ENCODE measurements around the gene SFXN5.
A peak's percentile ranks its signal among the peaks of the same experiment; 100 is the strongest.
"Not testable (repeated sequence)": the region's sequence is repeated elsewhere in the genome, so short reads cannot be mapped to it uniquely, and the experiment has no call there.

Gene SFXN5

GRCh38 chr2:73071360-73072128 lies at the start of gene SFXN5:
Gene SFXN5, minus strand, starts transcription at chr2:73071712. Its CDS starts 7 bp downstream, at chr2:73071705.
- peak within 1 kb of the TSS; percentile 84 for H3K4me3 ChIP-seq (ENCODE audit: control insufficient read depth, low read depth, low read length)
- DNase-seq (ENCODE audit: low read depth), result peak; percentile 93
- peak; percentile 14 for TF ChIP-seq CTCF (conservative IDR thresholded peaks at IDR 0.05; ENCODE audit: control insufficient read depth, insufficient read depth, low read depth, low read length)

GRCh38 chr2:73119611-73120239 lies 48.2 kb upstream of the SFXN5 start:
- H3K4me3 ChIP-seq (ENCODE audit: control insufficient read depth, low read depth, low read length), result not testable (repeated sequence)

GRCh38 chr2:73117441-73117840 lies 45.9 kb upstream of the SFXN5 start:
- H3K4me3 ChIP-seq (ENCODE audit: control insufficient read depth, low read depth, low read length), result no peak overlapping the region
- DNase-seq (ENCODE audit: low read depth), result peak; percentile 28
- no peak for TF ChIP-seq CTCF (conservative IDR thresholded peaks at IDR 0.05; ENCODE audit: control insufficient read depth, insufficient read depth, low read depth, low read length)

More at GRCh38 chr2:73119611-73120239, 48.2 kb upstream of the SFXN5 start:
- DNase-seq (ENCODE audit: low read depth), result not testable (repeated sequence)

- TF ChIP-seq CTCF (conservative IDR thresholded peaks at IDR 0.05; ENCODE audit: control insufficient read depth, insufficient read depth, low read depth, low read length), result no peak
- DNase-seq (ENCODE audit: low read depth), result no peak
- no peak overlapping the region for H3K4me3 ChIP-seq (ENCODE audit: control insufficient read depth, low read depth, low read length)
Measured at GRCh38 chr2:73116182-73116960, 44.9 kb upstream of the SFXN5 start.

GRCh38 chr2:73114273-73114867 lies 42.9 kb upstream of the SFXN5 start:
- no peak overlapping the region for H3K4me3 ChIP-seq (ENCODE audit: control insufficient read depth, low read depth, low read length)
- DNase-seq (ENCODE audit: low read depth), result peak; percentile 63
- TF ChIP-seq CTCF (conservative IDR thresholded peaks at IDR 0.05; ENCODE audit: control insufficient read depth, insufficient read depth, low read depth, low read length), result no peak

GRCh38 chr2:73112913-73113854 lies 41.7 kb upstream of the SFXN5 start, which contains the start of gene RAB11FIP5:
Gene RAB11FIP5, minus strand, starts transcription at chr2:73112948. Its CDS starts 171 bp downstream, at chr2:73112777.
- DNase-seq (ENCODE audit: low read depth), result peak; percentile 85
- TF ChIP-seq CTCF (conservative IDR thresholded peaks at IDR 0.05; ENCODE audit: control insufficient read depth, insufficient read depth, low read depth, low read length), result no peak
- H3K4me3 ChIP-seq (ENCODE audit: control insufficient read depth, low read depth, low read length), result peak within 1 kb of the TSS; percentile 83
